ENCODE measurements around the gene ACSS1. TPM values are rescaled to one million over a fixed set of nuclear protein-coding genes. Genes with fewer than 3 reads are reported as not detected.

ACSS1 gene
- total RNA-seq, 1 donor: 1.4 TPM

- Histone ChIP-seq H3K27me3 (ENCODE audit: insufficient read depth, low read length) (peaks cover 9% of the 10 kb centered on the region), H3K4me1 (ENCODE audit: insufficient read depth, low read length) (peaks cover 18% of the 10 kb centered on the region), H3K79me2 (ENCODE audit: insufficient read depth, low read length) (no peaks in the 10 kb centered on the region), H3K4me2 (ENCODE audit: insufficient read depth, low read length) (no peak overlapping the region), H3K27ac (ENCODE audit: low read depth, low read length) (no peak overlapping the region), H3K36me3 (ENCODE audit: insufficient read depth, low read length) (no peaks in the 10 kb centered on the region), H4K20me1 (ENCODE audit: insufficient read depth, low read length) (no peaks in the 10 kb centered on the region), H3K4me3 (ENCODE audit: insufficient read depth, low read length) (no peak overlapping the region), H2AFZ (ENCODE audit: low read length) (no peak overlapping the region), H3K9me3 (ENCODE audit: low read depth, low read length) (no peaks in the 10 kb centered on the region)
- TF ChIP-seq CTCF (IDR thresholded peaks at IDR 0.05; ENCODE audit: extremely low read depth, low read depth, low read length): no peak
- no peak for DNase-seq (ENCODE audit: insufficient read length, low spot score, missing footprints)
Observed at GRCh38 chr20:25050082-25050481, 7.9 kb downstream of the ACSS1 start.

- no peaks in the 10 kb centered on the region for H3K9me3 ChIP-seq (ENCODE audit: low read depth, low read length)
- H2AFZ ChIP-seq (ENCODE audit: low read length): no peak overlapping the region
- no peaks in the 10 kb centered on the region for H4K20me1 ChIP-seq (ENCODE audit: insufficient read depth, low read length)
- no peak overlapping the region for H3K4me3 ChIP-seq (ENCODE audit: insufficient read depth, low read length)
- no peaks in the 10 kb centered on the region for H3K79me2 ChIP-seq (ENCODE audit: insufficient read depth, low read length)
- DNase-seq (ENCODE audit: insufficient read length, low spot score, missing footprints): no peak
- TF ChIP-seq CTCF (IDR thresholded peaks at IDR 0.05; ENCODE audit: extremely low read depth, low read depth, low read length): no peak
- H3K27me3 ChIP-seq (ENCODE audit: insufficient read depth, low read length): peaks cover 9% of the 10 kb centered on the region
- no peak overlapping the region for H3K4me2 ChIP-seq (ENCODE audit: insufficient read depth, low read length)
- H3K4me1 ChIP-seq (ENCODE audit: insufficient read depth, low read length): peaks cover 18% of the 10 kb centered on the region
- H3K36me3 ChIP-seq (ENCODE audit: insufficient read depth, low read length): no peaks in the 10 kb centered on the region
- H3K27ac ChIP-seq (ENCODE audit: low read depth, low read length): no peak overlapping the region
Observed at GRCh38 chr20:25049261-25050060, 8.5 kb downstream of the ACSS1 start.

- no peak for TF ChIP-seq CTCF (IDR thresholded peaks at IDR 0.05; ENCODE audit: extremely low read depth, low read depth, low read length)
- no peak for DNase-seq (ENCODE audit: insufficient read length, low spot score, missing footprints)
- peaks cover 9% of the 10 kb centered on the region for H3K27me3 ChIP-seq (ENCODE audit: insufficient read depth, low read length)
- no peaks in the 10 kb centered on the region for H3K79me2 ChIP-seq (ENCODE audit: insufficient read depth, low read length)
- H3K9me3 ChIP-seq (ENCODE audit: low read depth, low read length): no peaks in the 10 kb centered on the region
- no peak overlapping the region for H3K27ac ChIP-seq (ENCODE audit: low read depth, low read length)
- no peak overlapping the region for H3K4me3 ChIP-seq (ENCODE audit: insufficient read depth, low read length)
- H3K4me2 ChIP-seq (ENCODE audit: insufficient read depth, low read length): no peak overlapping the region
- no peaks in the 10 kb centered on the region for H3K36me3 ChIP-seq (ENCODE audit: insufficient read depth, low read length)
- H2AFZ ChIP-seq (ENCODE audit: low read length): no peak overlapping the region
- peaks cover 18% of the 10 kb centered on the region for H3K4me1 ChIP-seq (ENCODE audit: insufficient read depth, low read length)
- H4K20me1 ChIP-seq (ENCODE audit: insufficient read depth, low read length): no peaks in the 10 kb centered on the region
Observed at GRCh38 chr20:25048519-25048952, 9.4 kb downstream of the ACSS1 start.

- Histone ChIP-seq H3K4me1 (ENCODE audit: insufficient read depth, low read length) (peaks cover 10% of the 10 kb centered on the region), H2AFZ (ENCODE audit: low read length) (no peak overlapping the region), H3K27ac (ENCODE audit: low read depth, low read length) (no peak overlapping the region), H3K79me2 (ENCODE audit: insufficient read depth, low read length) (no peaks in the 10 kb centered on the region), H3K27me3 (ENCODE audit: insufficient read depth, low read length) (peaks cover 9% of the 10 kb centered on the region), H3K36me3 (ENCODE audit: insufficient read depth, low read length) (no peaks in the 10 kb centered on the region), H4K20me1 (ENCODE audit: insufficient read depth, low read length) (no peaks in the 10 kb centered on the region), H3K4me2 (ENCODE audit: insufficient read depth, low read length) (no peak overlapping the region), H3K9me3 (ENCODE audit: low read depth, low read length) (no peaks in the 10 kb centered on the region), H3K4me3 (ENCODE audit: insufficient read depth, low read length) (no peak overlapping the region)
- no peak for TF ChIP-seq CTCF (IDR thresholded peaks at IDR 0.05; ENCODE audit: extremely low read depth, low read depth, low read length)
- DNase-seq (ENCODE audit: insufficient read length, low spot score, missing footprints): no peak
Observed at GRCh38 chr20:25047766-25048165, 10.2 kb downstream of the ACSS1 start.
